H9 (cell line): Measurements from ENCODE around the gene SENP7. TPM values are rescaled to one million over a fixed set of nuclear protein-coding genes. Genes with fewer than 3 reads are reported as not detected.

ENCODE experiments used
- DNase-seq: peaks from one replicate; pipeline ENCODE4 v3.0.0-alpha.2; 2017
- H2AFZ ChIP-seq: one replicate; pipeline ENCODE4 v1.6.1; 2013; ENCODE audit warnings: mild to moderate bottlenecking, low read length, control low read depth, moderate library complexity
- H2AK5ac ChIP-seq: 2 replicates; pipeline ENCODE4 v1.6.1; 2013; ENCODE audit warnings: low read length, control low read depth, mixed read lengths; ENCODE audit not compliant: insufficient read length
- H2BK120ac ChIP-seq: one replicate; pipeline ENCODE4 v1.6.1; 2013; ENCODE audit warnings: low read depth, mild to moderate bottlenecking, low read length, control low read depth, inconsistent platforms; ENCODE audit not compliant: poor library complexity, severe bottlenecking
- H2BK12ac ChIP-seq: 2 replicates; pipeline ENCODE4 v1.6.1; 2013; ENCODE audit warnings: low read length, control low read depth, mixed read lengths, low read depth; ENCODE audit not compliant: insufficient read length
- H2BK15ac ChIP-seq: 2 replicates; pipeline ENCODE4 v1.6.1; 2013; ENCODE audit warnings: low read depth, low read length, control low read depth
- H2BK20ac ChIP-seq: one replicate; pipeline ENCODE4 v1.6.1; 2013; ENCODE audit warnings: low read depth, mild to moderate bottlenecking, low read length, control low read depth, inconsistent platforms; ENCODE audit not compliant: poor library complexity, severe bottlenecking
- H2BK5ac ChIP-seq: 2 replicates; pipeline ENCODE4 v1.6.1; 2013; ENCODE audit warnings: low read length, control low read depth, mixed read lengths; ENCODE audit not compliant: insufficient read length
- H3K14ac ChIP-seq: 2 replicates; pipeline ENCODE4 v1.6.1; 2013; ENCODE audit warnings: low read length, control low read depth; ENCODE audit not compliant: insufficient read depth
- H3K18ac ChIP-seq: 2 replicates; pipeline ENCODE4 v1.6.1; 2013; ENCODE audit warnings: low read depth, mild to moderate bottlenecking, mixed read lengths, low read length, control low read depth; ENCODE audit not compliant: insufficient read length
- H3K23ac ChIP-seq: 2 replicates; pipeline ENCODE4 v1.6.1; 2013; ENCODE audit warnings: low read length, control low read depth, mixed read lengths, low read depth; ENCODE audit not compliant: insufficient read length
- H3K23me2 ChIP-seq: 2 replicates; pipeline ENCODE4 v1.6.1; 2013; ENCODE audit warnings: low read depth, mild to moderate bottlenecking, mixed read lengths, low read length, control low read depth; ENCODE audit not compliant: insufficient read length, poor library complexity, severe bottlenecking
- H3K27ac ChIP-seq: 2 replicates; pipeline ENCODE4 v1.5.1; 2013; ENCODE audit warnings: low read length, control low read depth, mixed read lengths, low read depth; ENCODE audit not compliant: insufficient read length
- H3K27me3 ChIP-seq: 2 replicates; pipeline ENCODE4 v1.6.1; 2013; ENCODE audit warnings: low read length, control low read depth, inconsistent platforms; ENCODE audit not compliant: insufficient read depth
- H3K4ac ChIP-seq: 2 replicates; pipeline ENCODE4 v1.6.1; 2013; ENCODE audit warnings: low read depth, mild to moderate bottlenecking, control low read depth, inconsistent platforms, low read length, moderate library complexity
- H3K4me1 ChIP-seq: 2 replicates; pipeline ENCODE4 v1.6.1; 2013; ENCODE audit warnings: low read length, control low read depth, inconsistent platforms; ENCODE audit not compliant: insufficient read depth
- H3K4me2 ChIP-seq: 2 replicates; pipeline ENCODE4 v1.6.1; 2013; ENCODE audit warnings: low read length, control low read depth, mixed read lengths; ENCODE audit not compliant: insufficient read length, insufficient read depth
- H3K56ac ChIP-seq: 2 replicates; pipeline ENCODE4 v1.6.1; 2013; ENCODE audit warnings: low read depth, mild to moderate bottlenecking, mixed read lengths, low read length, control low read depth; ENCODE audit not compliant: insufficient read length
- H3K79me1 ChIP-seq: 2 replicates; pipeline ENCODE4 v1.6.1; 2013; ENCODE audit warnings: low read depth, mild to moderate bottlenecking, moderate library complexity, low read length, control low read depth, inconsistent platforms; ENCODE audit not compliant: insufficient read depth, poor library complexity, severe bottlenecking
- H3K79me2 ChIP-seq: 2 replicates; pipeline ENCODE4 v1.6.1; 2013; ENCODE audit warnings: low read length, control low read depth, inconsistent platforms; ENCODE audit not compliant: insufficient read depth
- H3K9ac ChIP-seq: 2 replicates; pipeline ENCODE4 v1.6.1; 2013; ENCODE audit warnings: low read length, control low read depth, mixed read lengths; ENCODE audit not compliant: insufficient read length; ENCODE audit errors: extremely low read depth
- H3K9me3 ChIP-seq: one replicate; pipeline ENCODE4 v1.6.1; 2013; ENCODE audit warnings: low read depth, low read length, inconsistent platforms; ENCODE audit not compliant: control insufficient read depth
- H3T11ph ChIP-seq: one replicate; pipeline ENCODE4 v1.6.1; 2013; ENCODE audit warnings: mild to moderate bottlenecking, low read length, control low read depth, inconsistent platforms
- H4K20me1 ChIP-seq: one replicate; pipeline ENCODE4 v1.6.1; 2013; ENCODE audit not compliant: control insufficient read depth, insufficient read length, insufficient read depth
- H4K5ac ChIP-seq: 2 replicates; pipeline ENCODE4 v1.6.1; 2013; ENCODE audit warnings: low read depth, mild to moderate bottlenecking, mixed read lengths, low read length, control low read depth; ENCODE audit not compliant: insufficient read length
- H4K8ac ChIP-seq: replicated peaks from 2 replicates; pipeline ENCODE4 v1.6.1; 2013; ENCODE audit warnings: low read length, control low read depth, mixed read lengths, low read depth; ENCODE audit not compliant: insufficient read length
- H4K91ac ChIP-seq: 2 replicates; pipeline ENCODE4 v1.6.1; 2013; ENCODE audit warnings: low read depth, mild to moderate bottlenecking, moderate library complexity, mixed read lengths, low read length, control low read depth; ENCODE audit not compliant: insufficient read length
- H3K27ac Mint-ChIP-seq, 3 experiments: 2 replicates in 2 of 3; 3 replicates in 1 of 3; pipeline ENCODE4 v1.8.0; 2020 to 2021; ENCODE audit warnings: mixed read lengths in 3 of 3, mild to moderate bottlenecking in 1 of 3, moderate library complexity in 1 of 3
- H3K27me3 Mint-ChIP-seq: 2 replicates; pipeline ENCODE4 v1.8.0; 2021; ENCODE audit warnings: low read depth, mild to moderate bottlenecking, moderate library complexity, mixed read lengths
- H3K36me3 Mint-ChIP-seq, 3 experiments: 2 replicates in 2 of 3; 3 replicates in 1 of 3; pipeline ENCODE4 v1.8.0; 2020 to 2021; ENCODE audit warnings: low read depth in 3 of 3, mixed read lengths in 3 of 3; ENCODE audit not compliant: insufficient read depth in 1 of 3
- H3K4me1 Mint-ChIP-seq, 2 experiments: 2 replicates each; pipeline ENCODE4 v1.8.0; 2020; ENCODE audit warnings: mixed read lengths in 2 of 2
- H3K4me3 Mint-ChIP-seq, 2 experiments: 2 replicates in 1 of 2; 3 replicates in 1 of 2; pipeline ENCODE4 v1.8.0; 2020 to 2021; ENCODE audit warnings: mild to moderate bottlenecking in 2 of 2, mixed read lengths in 2 of 2, moderate library complexity in 1 of 2
- H3K9me3 Mint-ChIP-seq, 2 experiments: 2 replicates in 1 of 2; 3 replicates in 1 of 2; pipeline ENCODE4 v1.8.0; 2020; ENCODE audit warnings: mild to moderate bottlenecking in 2 of 2, mixed read lengths in 2 of 2, moderate library complexity in 1 of 2
- CTCF ChIP-seq: fragments of 200-600 bp; sonication (generic); conservative IDR thresholded peaks from 3 replicates; pipeline ENCODE4 v1.8.0; 2021; ENCODE audit warnings: antibody characterized with exemption, mild to moderate bottlenecking
- total RNA-seq: library from RNA; stranded (reverse); gene quantifications from 2 replicates; pipeline ENCODE4 v1.2.1, GENCODE V29; 2021

Gene SENP7
- total RNA-seq, 1 experiment from 2014 or later = 8.4 TPM

GRCh38 chr3:101279162-101279561 is 233.8 kb downstream of the SENP7 start:
- no peak overlapping the region for H3K4ac ChIP-seq
- H2AK5ac ChIP-seq = no peak overlapping the region
- no peak overlapping the region for H4K8ac ChIP-seq
- H3K23ac ChIP-seq = no peak overlapping the region
- no peak overlapping the region for H2BK12ac ChIP-seq
- H3K27ac ChIP-seq = no peak overlapping the region
- no peak overlapping the region for H2BK15ac ChIP-seq
- H2BK5ac ChIP-seq = no peak overlapping the region
- H3K18ac ChIP-seq = no peak overlapping the region
- no peak overlapping the region for H4K91ac ChIP-seq
- H3K27me3 Mint-ChIP-seq = peaks cover 34% of the 10 kb centered on the region
- H3K79me1 ChIP-seq = no peaks in the 10 kb centered on the region
- H3K9me3 ChIP-seq = no peaks in the 10 kb centered on the region
- H3K9me3 Mint-ChIP-seq = no peaks in the 10 kb centered on the region
- no peak overlapping the region for H3K14ac ChIP-seq
- H3K4me1 ChIP-seq = no peaks in the 10 kb centered on the region; the same call in 1 of the 2 replicates
- H3T11ph ChIP-seq = no peak overlapping the region
- H3K36me3 Mint-ChIP-seq = no peaks in the 10 kb centered on the region
- H2AFZ ChIP-seq = no peak overlapping the region
- H4K5ac ChIP-seq = no peak overlapping the region
- H3K27ac Mint-ChIP-seq = no peak overlapping the region
- H3K79me2 ChIP-seq = no peaks in the 10 kb centered on the region
- no peak overlapping the region for H3K4me3 Mint-ChIP-seq
- no peak overlapping the region for H2BK20ac ChIP-seq
- peaks cover 15 to 21% of the 10 kb centered on the region in 2 experiments for H3K4me1 Mint-ChIP-seq
- no peak for TF ChIP-seq CTCF
- no peak overlapping the region for H3K9ac ChIP-seq
- no peak for DNase-seq
- H3K4me2 ChIP-seq = no peak overlapping the region
- peaks cover 5% of the 10 kb centered on the region; the same call in 1 of the 2 replicates for H3K27me3 ChIP-seq
- H2BK120ac ChIP-seq = no peak overlapping the region
- H3K56ac ChIP-seq = no peak overlapping the region
- H4K20me1 ChIP-seq = no peaks in the 10 kb centered on the region
- H3K23me2 ChIP-seq = no peaks in the 10 kb centered on the region
